Tibial nerve (tissue), 4 donors: Measurements from ENCODE around the gene OR6K2.

Experiments used
- EP300 ChIP-seq, 2 donors: sonication (generic); formaldehyde crosslinking; IDR thresholded peaks; one replicate each; pipeline ENCODE4 v1.6.1; 2017; ENCODE audit warnings: antibody characterized with exemption in 2 of 2, mild to moderate bottlenecking in 1 of 2
- POLR2A ChIP-seq, 2 donors: fragments of 450-650 bp; IDR thresholded peaks; one replicate each; pipeline ENCODE4 v1.6.1; 2017; ENCODE audit warnings: antibody characterized with exemption in 2 of 2, mild to moderate bottlenecking in 2 of 2, moderate library complexity in 2 of 2
- TF ChIP-seq, protein P1 (sequence below), 5 experiments: fragments of 200-600 bp in 3 of 5; fragments of 450-650 bp in 2 of 5; sonication (generic) in 3 of 5; IDR thresholded peaks; one replicate each; pipeline ENCODE4 v1.5.1; 2016 to 2019; ENCODE audit warnings: antibody characterized with exemption in 5 of 5, mild to moderate bottlenecking in 3 of 5, moderate library complexity in 2 of 5

DNA sequence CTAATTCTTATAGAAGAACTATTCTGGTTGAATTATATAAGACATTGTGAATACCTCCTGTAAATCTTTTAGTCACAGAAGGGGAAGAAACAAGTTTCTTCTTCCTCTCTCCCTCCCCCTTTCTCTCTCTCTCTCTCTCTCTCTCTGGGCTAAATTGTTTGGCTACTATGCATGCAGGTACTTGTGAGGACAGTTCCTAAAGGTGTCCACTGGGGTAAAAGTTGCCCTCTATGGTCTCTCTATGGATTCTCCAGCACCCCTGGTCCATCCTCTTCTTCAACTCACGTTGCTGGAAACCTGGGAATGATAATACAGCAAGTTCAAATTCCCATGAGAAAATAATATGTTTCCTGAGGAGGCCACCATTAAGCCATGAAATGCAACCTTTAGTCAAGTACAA is 14.3 kb upstream of the OR6K2 start:
- TF ChIP-seq, protein P1, sequence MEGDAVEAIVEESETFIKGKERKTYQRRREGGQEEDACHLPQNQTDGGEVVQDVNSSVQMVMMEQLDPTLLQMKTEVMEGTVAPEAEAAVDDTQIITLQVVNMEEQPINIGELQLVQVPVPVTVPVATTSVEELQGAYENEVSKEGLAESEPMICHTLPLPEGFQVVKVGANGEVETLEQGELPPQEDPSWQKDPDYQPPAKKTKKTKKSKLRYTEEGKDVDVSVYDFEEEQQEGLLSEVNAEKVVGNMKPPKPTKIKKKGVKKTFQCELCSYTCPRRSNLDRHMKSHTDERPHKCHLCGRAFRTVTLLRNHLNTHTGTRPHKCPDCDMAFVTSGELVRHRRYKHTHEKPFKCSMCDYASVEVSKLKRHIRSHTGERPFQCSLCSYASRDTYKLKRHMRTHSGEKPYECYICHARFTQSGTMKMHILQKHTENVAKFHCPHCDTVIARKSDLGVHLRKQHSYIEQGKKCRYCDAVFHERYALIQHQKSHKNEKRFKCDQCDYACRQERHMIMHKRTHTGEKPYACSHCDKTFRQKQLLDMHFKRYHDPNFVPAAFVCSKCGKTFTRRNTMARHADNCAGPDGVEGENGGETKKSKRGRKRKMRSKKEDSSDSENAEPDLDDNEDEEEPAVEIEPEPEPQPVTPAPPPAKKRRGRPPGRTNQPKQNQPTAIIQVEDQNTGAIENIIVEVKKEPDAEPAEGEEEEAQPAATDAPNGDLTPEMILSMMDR (IDR thresholded peaks at IDR 0.05), result no peak
- TF ChIP-seq EP300 (IDR thresholded peaks at IDR 0.05), result no peak
- no peak for TF ChIP-seq POLR2A (IDR thresholded peaks at IDR 0.05)
